CD4-positive, alpha-beta T cell treated with Interleukin-21 for 1 hour (primary cell): ENCODE data around the gene ST3GAL2.
"Not testable (repeated sequence)": the region's sequence is repeated elsewhere in the genome, so short reads cannot be mapped to it uniquely, and the experiment has no call there.

Source experiments
- DNase-seq: peaks from one replicate; pipeline ENCODE4 v3.0.0-alpha.2; 2020

ST3GAL2 gene

DNA sequence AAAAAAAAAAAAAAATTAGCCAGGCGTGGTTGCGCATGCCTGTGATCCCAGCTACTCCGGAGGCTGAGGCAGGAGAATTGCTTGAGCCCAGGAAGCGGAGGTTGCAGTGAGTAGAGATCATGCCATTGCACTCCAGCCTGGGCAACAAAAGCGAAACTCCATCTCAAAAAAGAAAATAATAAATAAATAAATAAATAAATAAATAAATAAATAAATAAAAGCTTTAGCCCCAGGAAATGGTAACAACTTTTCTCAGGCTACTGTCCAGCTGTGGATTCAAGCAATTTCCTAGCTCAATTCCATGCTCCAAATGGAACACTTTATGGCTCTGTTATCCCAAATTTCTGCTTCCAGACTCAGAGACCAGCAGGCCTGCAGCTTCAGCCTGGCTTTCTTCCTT, 25.3 kb downstream of the ST3GAL2 start:
- not testable (repeated sequence) for DNase-seq

DNA sequence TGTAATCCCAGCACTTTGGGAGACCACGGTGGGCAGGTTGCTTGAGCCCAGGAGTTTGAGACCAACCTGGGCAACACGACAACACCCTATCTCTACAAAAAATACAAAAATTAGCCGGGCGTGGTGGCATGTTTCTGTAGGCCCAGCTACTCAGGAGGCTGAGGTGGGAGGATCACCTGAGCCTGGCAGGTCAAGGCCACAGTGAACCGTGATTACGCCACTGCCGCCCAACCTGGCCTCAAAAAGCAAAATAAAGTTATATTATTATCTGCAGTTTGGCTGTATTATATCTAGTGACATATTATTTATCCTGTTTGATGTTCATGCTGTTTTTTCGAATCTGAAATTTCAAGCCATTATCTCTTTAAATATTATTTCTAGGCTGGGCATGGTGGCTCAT, 26.5 kb downstream of the ST3GAL2 start:
- DNase-seq: no peak

DNA sequence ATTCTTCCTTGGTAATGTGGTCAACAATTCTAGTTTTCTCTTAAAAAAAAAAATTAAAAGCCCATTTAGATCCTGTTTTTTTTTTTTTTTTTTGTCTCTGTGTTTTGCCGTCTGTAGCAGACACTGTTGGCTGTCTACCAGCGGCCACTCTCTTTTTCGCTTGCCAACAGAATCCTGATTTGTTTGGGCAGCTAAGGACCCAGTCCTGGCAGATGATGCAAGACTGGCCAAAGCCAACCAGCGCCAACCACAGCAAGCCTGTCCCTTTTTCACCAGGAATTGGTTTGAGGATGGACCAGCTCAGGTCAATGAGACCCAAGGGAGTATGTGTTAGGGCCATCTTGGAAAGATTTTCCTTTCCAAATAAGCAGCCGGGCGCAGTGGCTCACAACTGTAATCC, 28.2 kb downstream of the ST3GAL2 start:
- no peak for DNase-seq

DNA sequence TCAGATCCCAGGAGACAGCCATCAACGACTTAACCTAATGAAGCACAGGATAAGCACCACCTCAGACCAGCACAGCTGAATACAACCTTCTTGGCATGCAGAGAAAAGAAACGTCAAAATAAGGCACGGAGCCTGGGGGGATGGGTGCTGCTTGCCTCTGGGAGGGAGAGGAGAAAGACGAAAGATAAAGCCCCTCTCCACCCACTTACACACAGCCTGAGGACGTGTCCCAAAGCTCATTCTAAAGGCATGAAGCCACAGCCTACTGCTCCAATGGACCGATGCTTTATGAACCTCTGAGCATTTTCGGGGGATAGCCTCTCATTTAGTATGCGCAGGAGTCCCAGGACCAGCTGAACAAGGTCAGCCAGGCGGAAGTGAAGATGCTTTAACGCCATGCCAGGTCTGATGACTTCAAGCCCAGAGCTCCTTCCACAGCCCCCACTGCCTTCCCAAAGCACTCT, 31.1 kb downstream of the ST3GAL2 start:
- DNase-seq: no peak

DNA sequence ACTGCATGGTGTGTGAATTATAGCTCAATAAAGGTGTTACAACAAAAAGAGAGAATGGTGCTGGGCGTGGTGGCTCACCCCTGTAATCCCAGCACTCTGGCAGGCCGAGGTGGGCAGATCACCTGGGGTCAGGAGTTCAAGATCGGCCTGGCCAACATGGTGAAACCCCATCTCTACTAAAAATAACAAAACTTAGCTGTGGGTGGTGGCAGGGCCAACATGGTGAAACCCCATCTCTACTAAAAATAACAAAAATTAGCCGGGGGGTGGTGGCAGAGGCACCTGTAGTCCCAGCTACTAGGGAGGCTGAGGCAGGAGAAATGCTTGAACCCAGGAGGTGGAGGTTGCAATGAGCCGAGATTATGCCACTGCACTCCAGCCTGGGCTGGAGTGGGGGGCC, 32.8 kb downstream of the ST3GAL2 start:
- not testable (repeated sequence) for DNase-seq

DNA sequence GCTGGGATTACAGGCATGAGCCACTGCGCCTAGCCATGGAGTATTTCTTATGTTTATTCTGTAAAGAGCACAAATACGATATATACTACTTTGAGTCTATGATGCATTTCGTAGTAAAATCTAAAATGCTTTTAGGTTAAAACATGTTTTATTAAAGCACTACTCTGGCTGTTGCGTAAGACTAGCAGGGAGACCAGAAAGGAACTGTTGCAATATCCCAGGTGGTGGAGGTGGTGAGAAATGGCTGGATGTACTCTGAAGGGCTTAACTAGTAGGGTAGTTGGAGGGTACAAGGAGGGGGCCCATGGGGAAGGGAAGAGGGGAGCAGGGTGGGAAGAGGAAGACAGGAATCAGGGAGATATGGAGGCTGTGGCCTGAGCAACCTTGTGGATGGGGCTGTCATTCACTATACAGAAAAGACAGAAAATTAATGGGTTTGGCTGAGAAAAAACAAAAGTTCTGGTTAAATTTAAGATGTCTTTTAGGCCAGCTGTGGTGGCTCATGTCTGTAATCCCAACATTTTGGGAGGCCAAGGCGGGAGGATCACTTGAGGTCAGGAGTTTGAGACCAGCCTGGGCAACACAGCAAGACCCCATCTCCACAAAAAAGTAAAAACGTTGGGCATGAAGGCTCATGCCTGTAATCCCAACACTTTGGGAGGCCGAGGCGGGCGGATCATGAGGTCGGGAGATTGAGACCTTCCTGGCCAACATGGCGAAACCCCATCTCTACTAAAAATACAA, 35.8 kb downstream of the ST3GAL2 start:
- no peak for DNase-seq

DNA sequence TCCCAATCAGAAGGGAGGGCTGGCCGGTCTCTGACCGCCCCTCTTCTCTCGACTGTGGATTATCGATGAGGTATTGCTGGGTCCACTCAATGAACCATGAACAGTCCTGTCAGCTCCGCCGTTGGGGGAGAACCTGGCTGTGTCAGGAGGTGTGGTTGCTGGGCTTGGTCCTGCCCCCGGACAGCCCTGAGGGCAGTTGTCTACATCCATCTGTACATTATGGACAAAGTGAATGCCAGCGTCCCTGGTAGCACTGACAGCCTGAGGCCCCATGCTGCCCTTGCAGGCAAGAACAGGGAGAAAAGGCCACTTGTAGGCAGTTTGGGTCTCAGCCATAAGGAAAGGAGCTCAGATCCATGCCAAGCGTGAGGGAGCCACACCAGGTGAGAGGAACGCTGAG, 38.9 kb downstream of the ST3GAL2 start:
- DNase-seq: no peak

DNA sequence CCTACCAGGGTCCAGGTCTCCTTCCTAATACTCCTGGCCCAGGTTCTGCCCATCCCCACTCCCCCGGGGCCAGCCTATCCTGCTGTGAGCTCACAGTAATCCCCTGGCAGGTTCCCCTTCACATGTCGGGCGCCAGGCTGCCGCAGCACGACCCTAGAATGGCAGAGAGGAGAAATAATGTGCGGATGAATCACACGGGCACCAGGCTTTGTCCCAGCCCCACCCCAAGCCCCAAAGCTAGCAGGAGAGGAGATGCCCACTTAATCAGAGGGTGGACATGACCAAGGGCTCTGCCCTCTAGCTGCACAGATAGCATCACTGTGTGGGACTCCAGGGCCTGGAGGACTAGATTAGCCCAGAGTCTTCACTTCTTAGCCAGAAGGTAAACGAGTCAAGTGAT, 39.5 kb downstream of the ST3GAL2 start:
- no peak for DNase-seq

DNA sequence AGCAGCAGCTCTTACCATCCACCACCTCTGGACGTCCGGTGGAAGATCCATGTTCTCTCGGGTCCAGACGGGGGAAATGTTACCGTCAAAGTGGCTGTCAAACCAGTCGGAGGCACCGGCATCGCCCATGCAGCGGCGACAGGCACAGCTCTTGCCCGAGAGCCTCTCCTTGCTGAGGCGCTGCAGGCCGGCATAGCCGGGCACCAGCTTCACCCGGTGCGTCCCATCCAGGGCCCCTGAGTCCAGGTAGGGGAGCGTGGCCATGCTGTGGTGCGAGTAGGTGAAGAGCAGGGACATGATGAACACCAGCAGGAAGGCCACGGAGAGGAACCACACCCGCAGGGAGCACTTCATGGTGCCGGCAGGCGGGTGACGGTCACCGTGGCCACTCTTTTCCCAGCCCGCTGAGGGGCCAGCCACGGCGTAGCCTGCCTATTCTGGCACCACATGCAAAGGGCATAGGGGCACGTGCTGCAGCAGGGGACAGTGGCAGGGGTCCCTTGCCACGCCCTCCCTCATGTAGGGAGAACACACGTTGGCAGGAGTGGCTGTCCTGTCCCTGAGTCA, 40.6 kb downstream of the ST3GAL2 start:
- DNase-seq: no peak

DNA sequence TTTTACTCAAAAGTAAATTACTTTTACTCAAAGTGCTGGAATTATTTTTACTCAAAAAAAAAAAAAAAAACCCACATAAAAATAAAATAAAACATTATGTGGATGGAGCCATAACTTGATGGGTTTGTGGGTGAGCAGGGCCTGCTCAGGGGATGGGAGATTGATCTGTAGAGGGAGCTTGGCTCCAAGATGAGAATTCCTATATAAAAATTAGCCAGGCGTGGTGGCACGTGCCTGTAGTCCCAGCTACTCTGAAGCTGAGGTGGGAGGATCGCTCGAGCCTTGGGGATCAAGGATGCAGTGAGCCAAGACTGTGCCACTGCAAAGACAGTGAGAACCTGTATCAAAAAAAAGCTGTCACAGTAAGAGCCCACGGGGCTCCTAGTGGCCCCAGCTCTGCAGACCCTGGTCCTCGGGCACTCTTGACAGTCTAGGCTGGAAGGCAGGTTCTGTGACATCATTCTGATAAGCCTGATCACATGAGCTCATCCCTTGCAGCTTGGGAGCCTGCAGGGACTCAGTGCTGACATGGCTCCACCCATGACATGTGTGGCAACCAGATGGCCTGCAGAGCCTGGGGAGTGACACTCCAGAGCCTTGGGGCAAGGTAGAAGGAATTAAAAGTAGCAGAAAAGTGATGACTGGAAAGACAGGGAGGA, 42.5 kb downstream of the ST3GAL2 start:
- DNase-seq: no peak

DNA sequence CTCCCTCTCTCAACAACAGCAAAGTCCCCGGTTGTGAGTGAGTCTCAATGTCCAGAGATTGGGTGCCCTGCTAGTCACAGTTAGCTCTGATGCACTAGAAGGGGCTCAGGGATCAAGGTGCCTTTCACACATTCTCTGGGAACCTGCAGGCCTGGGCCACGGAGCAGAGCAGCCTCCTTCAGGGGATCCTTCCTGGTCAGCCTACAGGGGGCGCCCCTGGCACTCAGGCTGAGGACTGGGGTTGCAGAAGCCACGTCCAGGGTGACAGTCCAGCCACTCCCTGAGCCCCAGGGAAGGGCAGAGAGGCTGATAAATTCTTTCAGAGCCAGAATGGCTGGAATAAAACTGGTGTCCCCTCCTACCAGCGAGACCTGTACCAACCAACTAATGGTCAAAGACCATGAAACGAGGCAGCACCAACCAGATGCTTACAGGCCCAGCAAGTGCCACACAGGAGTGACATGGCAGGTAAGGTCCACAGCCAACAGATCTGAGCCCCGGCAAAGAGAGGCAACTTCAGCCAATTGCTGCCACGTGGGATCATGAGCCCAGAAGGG, 43.5 kb downstream of the ST3GAL2 start:
- DNase-seq: peak; percentile 66

DNA sequence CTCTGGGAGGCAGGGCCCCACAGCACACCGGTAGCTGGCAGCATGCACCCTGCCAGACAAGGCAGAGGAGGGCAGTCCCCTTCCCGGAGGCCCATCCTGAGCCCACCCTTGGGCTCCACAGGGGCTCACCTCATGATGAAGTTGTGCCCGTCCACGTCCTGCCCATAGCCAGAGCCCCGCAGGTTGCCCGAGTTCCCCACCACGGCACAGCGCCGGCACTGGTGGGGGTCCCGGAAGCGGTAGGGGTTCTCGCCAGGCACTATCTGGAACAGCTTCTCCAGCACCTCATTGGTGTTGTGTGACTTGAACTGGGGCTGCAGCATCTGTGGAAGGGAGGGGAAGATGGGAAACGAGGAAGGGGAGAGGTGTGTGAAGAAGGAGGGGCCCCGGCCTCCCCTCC, 44.0 kb downstream of the ST3GAL2 start:
- DNase-seq: no peak

DNA sequence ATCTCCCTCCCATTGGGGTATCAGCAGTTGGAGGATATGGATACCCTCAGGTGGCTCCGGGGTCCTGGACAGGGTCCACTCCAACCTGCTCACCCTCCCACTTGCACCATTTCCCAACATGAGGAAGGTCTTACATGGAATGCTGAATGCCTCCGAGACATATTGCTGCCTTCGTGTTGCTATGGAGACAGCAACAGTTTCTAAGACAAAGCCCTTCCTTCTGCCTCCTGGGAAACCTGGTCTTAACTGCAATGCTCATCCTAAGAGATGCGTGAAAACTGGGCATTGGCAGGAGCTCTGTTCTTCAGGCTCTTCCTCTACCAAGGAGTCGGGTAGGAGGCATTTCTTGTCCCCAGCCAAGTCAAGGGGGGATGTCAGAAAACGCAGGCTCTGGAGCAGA, 45.2 kb downstream of the ST3GAL2 start:
- no peak for DNase-seq

DNA sequence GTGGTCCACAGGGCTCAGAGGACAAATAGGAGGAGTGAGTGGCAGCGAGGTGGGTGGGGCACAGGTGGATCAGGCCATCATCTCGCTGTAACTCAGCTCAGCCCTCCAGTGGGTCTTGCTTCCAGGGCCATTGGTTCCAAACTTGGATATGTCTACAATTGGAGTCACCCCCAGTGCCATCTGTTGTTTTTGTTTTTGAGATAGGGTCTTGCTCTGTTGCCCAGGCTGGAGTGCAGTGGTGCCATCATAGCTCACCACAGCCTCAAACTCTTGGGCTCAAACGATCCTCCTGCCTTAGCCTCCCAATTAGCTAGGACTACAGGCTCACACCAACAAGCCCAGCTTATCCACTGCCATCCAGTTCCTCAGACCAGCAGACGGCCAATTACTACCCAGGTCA, 46.3 kb downstream of the ST3GAL2 start:
- DNase-seq: no peak

DNA sequence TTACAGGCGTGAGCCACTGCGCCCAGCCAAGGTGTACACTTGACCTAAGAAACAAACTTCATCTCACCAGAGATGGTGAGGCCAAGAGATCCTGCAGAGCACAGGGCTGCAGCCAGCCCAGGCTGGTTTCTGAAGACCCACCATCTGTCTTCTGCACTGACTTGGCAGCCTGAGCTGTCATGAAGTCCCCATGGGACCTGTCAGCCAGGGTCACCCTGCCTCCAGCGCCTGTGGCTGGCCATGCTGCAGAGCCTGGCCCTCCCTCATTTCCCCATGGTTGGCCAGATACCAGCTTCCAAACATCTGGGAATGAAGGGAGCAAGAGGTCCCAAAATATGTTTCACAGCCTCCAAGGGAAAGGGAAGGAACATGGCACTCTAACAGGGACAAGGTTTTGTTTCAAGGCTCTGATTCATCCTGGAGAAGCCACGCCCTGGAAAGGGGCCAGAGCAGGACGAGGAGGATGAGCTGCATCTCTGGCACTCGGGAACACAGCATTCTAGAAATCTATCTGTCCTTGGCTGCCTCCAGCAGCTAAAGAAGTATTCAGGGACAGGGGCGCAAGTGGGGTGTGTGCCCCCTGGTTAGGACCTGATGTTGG, 46.9 kb downstream of the ST3GAL2 start:
- DNase-seq: no peak

DNA sequence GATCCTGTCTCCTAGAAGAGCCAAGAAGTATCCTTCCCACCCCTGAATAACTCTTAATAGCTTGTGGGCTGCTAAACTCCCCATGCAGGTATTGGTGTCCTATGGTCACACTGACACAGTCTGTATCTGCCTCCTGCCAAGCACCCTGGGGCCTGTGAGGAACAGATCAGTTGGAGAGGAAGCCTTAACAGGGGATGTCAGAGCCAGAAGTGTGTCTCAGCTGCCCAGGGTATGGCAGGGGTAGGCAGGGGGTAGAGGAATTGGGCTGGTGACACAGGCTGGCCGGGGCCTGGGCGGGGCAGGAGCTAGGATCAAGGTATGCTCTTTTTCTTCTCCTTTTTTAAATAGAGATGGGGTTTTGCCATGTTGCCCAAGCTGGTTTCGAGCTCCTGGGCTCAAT, 47.5 kb downstream of the ST3GAL2 start:
- DNase-seq: no peak

DNA sequence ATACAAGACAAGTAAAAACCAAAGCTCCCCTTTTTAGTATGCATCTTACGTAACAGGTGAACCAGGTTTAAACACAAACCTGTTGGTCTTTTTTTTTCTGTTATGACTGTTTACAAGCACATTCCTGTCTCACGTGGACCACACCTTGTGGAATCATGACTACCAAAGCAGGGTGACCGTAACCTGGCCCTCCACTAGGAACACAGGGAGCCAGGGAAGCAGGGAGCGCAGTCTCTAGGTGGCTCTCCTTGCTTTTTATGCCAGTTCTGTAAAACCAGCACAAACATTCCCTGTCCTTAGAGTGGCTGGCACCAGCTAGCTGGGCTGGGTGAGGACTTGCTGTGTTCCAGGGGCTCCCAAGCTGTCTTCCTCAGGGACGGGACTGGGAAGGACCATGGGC, 48.1 kb downstream of the ST3GAL2 start:
- no peak for DNase-seq

DNA sequence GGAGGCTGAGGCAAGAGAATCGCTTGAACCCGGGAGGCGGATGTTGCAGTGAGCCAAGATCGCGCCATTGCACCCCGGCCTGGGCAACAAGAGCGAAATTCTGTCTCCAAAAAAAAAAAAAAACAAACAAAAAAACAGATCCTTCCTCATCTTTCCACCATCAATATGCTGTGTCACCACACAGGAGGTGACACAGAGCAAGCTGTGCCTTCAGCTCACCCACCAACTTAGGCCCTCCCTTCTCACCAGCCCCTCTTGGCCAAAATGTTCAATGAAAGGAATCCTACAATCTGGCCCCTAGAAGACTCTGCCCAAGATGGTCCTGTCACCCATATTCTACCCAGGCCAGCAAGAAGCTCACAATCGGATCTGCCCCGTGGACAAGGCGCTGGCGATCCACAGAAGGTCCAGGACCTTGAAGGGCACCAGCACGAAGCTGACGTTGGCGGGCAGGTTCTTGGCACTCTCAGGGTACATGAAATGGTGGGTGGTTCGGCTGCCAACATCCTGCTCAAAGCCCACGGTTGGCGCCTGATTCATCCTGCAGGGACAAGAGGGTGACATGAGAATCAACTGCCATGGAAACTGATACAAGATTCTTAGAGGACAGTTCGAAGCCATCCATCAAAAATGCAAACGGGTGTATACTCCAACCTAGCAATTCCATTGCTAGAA, 50.8 kb downstream of the ST3GAL2 start:
- DNase-seq: no peak

DNA sequence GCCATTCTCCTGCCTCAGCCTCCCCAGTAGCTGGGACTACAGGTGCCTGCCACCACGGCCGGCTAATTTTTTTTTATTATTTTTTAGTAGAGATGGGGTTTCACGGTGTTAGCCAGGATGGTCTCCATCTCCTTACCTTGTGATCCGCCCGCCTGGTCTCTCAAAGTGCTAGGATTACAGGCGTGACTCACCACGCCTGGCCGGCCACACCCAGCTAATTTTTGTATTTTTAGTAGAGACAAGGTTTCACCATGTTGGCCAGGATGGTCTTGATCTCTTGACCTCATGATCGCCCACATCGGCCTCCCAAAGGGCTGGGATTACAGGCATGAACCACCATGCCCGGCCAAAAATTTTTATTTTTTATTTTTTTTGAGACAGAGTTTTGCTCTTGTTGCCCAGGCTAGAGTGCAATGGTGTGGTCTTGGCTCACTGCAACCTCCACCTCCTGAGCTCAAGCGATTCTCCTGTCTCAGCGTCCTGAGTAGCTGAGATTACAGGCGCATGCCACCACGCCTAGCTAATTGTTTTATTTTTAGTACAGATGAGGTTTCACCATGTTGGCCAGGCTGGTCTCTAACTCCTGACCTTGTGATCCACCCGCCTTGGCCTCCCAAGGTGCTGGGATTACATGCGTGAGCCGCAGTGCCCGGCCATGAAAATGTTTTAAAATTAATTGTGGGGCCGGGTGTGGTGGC, 52.5 kb downstream of the ST3GAL2 start:
- not testable (repeated sequence) for DNase-seq

DNA sequence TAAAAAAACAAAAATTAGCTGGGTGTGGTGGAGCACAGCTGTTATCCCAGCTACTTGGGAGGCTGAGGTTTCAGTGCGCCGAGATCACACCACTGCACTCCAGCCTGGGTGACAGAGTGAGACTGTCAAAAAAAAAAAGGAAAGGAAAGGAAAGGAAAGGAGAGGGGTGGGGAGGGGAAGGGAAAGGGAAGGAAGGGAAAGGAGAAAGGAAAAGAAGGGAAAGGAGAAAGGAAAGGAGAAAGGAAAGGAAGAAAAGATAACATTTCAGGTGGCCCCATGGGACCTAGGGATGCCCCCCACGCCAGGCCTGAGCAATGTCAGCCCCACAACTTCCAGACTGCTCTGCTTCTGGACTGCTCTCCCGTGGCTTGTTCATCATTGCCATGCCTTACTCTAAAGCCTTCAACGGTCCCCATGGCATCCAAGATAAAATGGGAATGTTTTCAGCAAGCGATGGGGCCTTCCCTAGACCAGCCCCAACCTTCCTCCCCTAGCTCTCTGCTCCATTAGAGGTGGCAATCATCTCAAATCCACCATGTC, 55.4 kb downstream of the ST3GAL2 start:
- no peak for DNase-seq

DNA sequence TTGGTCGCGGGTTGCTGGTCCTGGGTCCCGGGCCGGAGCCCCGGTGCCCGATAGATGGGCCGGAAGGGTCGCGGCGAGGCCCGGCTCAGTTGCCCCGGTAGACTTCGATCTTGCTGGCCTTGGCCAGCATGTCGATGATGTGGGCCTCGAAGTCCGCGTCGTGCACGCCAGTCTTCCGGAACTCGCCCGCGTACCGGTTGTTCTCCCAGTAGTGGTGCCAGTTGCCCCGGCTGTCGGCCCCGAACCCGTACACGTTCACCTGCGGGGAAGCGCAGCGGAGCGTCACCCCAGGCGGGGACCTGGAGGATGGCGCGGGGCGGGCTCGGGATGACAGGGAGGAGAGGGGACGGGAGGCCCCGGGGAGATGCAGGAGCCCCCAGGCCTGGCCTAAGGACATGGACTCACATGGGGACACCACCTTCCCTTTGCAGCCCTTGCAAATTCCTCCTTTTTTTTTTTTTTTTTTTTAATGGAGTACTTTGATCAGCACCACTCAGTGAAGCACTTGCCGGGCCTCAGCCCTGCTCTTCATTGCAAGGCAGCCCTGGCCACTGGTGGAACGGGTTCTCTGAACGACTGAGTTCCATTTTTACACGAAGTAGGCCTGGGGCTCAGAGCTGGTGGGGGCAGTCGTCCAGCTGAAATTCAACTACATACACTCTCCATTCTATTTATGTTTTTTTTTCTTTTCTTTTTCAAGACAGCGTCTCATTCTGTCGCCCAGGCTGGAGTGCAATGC, 57.1 kb downstream of the ST3GAL2 start:
- no peak for DNase-seq
